ENCODE results near the gene C8A.

The C8A gene

DNA sequence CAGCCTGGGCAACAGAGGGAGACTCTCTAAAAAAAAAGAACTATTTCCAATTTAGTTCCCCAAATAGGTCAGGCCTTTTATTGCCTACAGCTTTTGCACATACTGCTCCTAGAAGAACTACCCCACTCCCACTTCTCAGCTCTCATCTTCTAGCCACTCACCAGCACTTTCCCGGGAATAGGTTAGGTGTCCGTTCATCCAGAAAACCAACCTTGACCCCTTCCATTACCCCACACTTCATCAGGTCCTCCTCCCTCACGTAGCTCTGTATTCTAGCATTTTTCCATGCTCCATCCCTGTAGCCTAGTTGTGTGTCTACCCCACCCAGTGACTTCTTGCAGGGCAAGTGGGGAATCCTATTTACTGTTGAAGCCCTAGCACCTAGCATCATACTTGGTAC, 68.6 kb downstream of the C8A start:
- peaks cover 9% of the 10 kb centered on the region for H3K27me3 Mint-ChIP-seq
- H3K27ac Mint-ChIP-seq (ENCODE audit: low read depth), result no peak overlapping the region
- no peak overlapping the region for H3K4me3 Mint-ChIP-seq
- DNase-seq (ENCODE audit: low spot score in 2 of 2) (no peak), ATAC-seq (replicated peaks; ENCODE audit: extremely low read depth, poor library complexity, severe bottlenecking) (no peak)
- H3K36me3 Mint-ChIP-seq (ENCODE audit: insufficient read depth), result no peaks in the 10 kb centered on the region
- H3K9me3 Mint-ChIP-seq, result no peaks in the 10 kb centered on the region
- H3K4me1 Mint-ChIP-seq, result no peaks in the 10 kb centered on the region

DNA sequence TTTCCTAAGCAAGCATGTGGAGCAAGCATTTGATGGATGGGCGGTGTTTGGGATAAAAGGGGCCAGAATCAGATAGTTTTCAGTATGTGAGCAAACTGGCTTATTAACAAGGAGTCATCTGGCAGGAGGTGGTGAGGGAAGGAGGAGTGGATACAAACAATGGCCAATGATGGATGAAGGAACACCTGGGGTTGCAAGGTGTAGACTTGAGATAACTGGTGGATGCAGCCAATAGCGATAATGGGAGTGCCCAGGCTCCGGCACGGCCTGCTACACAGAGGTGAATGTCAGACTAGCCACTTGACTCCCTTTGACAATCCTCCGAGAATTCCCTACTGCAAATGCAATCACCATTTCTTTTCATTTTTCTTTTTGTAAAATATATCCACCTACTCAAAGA, 69.5 kb downstream of the C8A start:
- Mint-ChIP-seq H3K36me3 (ENCODE audit: insufficient read depth) (no peaks in the 10 kb centered on the region), H3K9me3 (no peaks in the 10 kb centered on the region), H3K4me1 (no peaks in the 10 kb centered on the region), H3K27me3 (peaks cover 9% of the 10 kb centered on the region), H3K4me3 (no peak overlapping the region), H3K27ac (ENCODE audit: low read depth) (no peak overlapping the region)
- ATAC-seq (replicated peaks; ENCODE audit: extremely low read depth, poor library complexity, severe bottlenecking), result no peak
- no peak for DNase-seq (ENCODE audit: low spot score in 2 of 2)

DNA sequence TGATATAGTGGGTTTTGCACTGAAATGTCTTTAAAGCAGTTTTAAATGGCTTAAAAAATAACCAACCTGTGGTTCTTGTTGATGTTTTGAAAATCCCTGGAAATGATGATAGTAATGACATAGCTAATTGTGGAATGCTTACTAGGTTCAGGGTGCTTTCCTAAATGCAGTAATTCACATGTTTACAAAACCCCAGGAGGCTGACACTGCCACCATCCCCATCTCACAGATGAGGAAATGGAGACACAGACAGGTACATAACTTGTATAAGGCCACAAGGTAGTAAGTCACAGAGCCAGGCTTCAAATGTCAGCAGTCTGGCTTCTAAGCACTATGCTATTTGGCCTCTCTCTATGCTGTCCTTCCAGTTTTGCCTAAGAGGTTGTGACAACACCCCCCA, 70.6 kb downstream of the C8A start:
- Mint-ChIP-seq H3K36me3 (ENCODE audit: insufficient read depth) (no peaks in the 10 kb centered on the region), H3K4me1 (no peaks in the 10 kb centered on the region), H3K9me3 (peaks cover 6% of the 10 kb centered on the region), H3K27ac (ENCODE audit: low read depth) (no peak overlapping the region), H3K27me3 (peaks cover 17% of the 10 kb centered on the region), H3K4me3 (no peak overlapping the region)
- no peak for ATAC-seq (replicated peaks; ENCODE audit: extremely low read depth, poor library complexity, severe bottlenecking)
- DNase-seq (ENCODE audit: low spot score in 2 of 2), result no peak

DNA sequence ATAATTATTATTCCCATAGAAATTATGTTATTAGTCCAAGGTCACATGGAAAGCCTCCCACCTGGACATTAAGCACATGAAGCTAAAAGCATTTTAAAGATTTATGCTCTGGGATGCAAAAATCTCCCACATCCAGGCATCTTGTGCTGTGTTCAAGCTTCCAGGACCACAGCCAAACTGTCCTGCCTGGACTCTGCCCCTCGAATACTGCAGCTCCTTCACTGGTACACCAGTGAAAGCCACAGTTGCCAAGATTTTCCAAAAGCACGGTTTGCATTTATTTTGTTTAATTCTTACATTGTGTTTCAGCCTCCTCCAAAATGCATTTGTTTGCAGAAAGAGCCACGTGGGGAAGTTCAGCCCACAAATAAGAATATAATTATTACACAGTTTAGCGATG, 72.6 kb downstream of the C8A start:
- DNase-seq (ENCODE audit: low spot score in 2 of 2), result no peak
- no peaks in the 10 kb centered on the region for H3K4me1 Mint-ChIP-seq
- no peak overlapping the region for H3K27ac Mint-ChIP-seq (ENCODE audit: low read depth)
- peaks cover 33% of the 10 kb centered on the region for H3K27me3 Mint-ChIP-seq
- H3K36me3 Mint-ChIP-seq (ENCODE audit: insufficient read depth), result no peaks in the 10 kb centered on the region
- peaks cover 6% of the 10 kb centered on the region for H3K9me3 Mint-ChIP-seq
- no peak for ATAC-seq (replicated peaks; ENCODE audit: extremely low read depth, poor library complexity, severe bottlenecking)
- H3K4me3 Mint-ChIP-seq, result no peak overlapping the region

DNA sequence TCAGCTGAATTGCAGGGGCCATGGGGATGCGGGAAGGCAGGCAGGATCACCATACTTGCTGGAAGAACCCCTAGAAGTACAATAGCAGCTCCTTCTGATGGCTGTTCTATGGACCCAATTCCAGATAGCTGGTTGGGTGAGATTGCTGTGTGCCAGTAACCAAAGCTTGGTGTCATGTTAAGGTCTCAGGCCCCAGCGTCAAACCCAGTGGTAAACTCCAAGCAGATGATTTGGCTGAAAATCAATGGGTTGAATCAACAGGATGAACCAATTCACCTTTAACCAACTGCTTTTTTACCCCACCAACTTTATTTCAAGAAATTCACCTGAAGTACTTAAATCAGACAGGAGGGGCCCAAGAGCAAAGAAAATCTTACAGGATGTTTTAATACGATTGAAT, 73.4 kb downstream of the C8A start:
- peaks cover 6% of the 10 kb centered on the region for H3K9me3 Mint-ChIP-seq
- H3K27ac Mint-ChIP-seq (ENCODE audit: low read depth), result no peak overlapping the region
- peaks cover 33% of the 10 kb centered on the region for H3K27me3 Mint-ChIP-seq
- H3K4me3 Mint-ChIP-seq, result no peak overlapping the region
- DNase-seq (ENCODE audit: low spot score in 2 of 2), result no peak
- no peaks in the 10 kb centered on the region for H3K4me1 Mint-ChIP-seq
- H3K36me3 Mint-ChIP-seq (ENCODE audit: insufficient read depth), result no peaks in the 10 kb centered on the region
- no peak for ATAC-seq (replicated peaks; ENCODE audit: extremely low read depth, poor library complexity, severe bottlenecking)

DNA sequence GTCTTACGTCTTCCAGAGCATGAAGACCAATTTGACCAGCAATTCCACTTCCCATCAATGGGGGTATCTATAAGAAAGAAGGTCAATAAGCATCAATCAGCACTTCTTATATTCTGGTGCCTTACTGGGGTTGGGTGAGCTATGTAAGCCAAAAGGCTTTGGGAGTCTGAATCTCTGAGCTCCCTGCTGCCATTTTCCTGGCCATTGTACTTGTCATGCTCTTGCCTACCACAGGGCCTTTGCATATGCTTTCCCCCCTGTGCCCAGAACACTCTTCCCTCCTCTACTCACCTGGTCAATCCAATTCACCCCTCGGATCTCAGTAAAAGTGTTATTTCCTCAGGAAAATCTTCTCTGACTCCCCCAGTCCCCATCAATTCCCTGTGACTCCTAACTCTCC, 74.9 kb downstream of the C8A start:
- peaks cover 6% of the 10 kb centered on the region for H3K9me3 Mint-ChIP-seq
- peaks cover 23% of the 10 kb centered on the region for H3K27me3 Mint-ChIP-seq
- DNase-seq (ENCODE audit: low spot score in 2 of 2) (no peak), ATAC-seq (replicated peaks; ENCODE audit: extremely low read depth, poor library complexity, severe bottlenecking) (no peak)
- no peak overlapping the region for H3K27ac Mint-ChIP-seq (ENCODE audit: low read depth)
- no peak overlapping the region for H3K4me3 Mint-ChIP-seq
- H3K36me3 Mint-ChIP-seq (ENCODE audit: insufficient read depth), result no peaks in the 10 kb centered on the region
- no peaks in the 10 kb centered on the region for H3K4me1 Mint-ChIP-seq

DNA sequence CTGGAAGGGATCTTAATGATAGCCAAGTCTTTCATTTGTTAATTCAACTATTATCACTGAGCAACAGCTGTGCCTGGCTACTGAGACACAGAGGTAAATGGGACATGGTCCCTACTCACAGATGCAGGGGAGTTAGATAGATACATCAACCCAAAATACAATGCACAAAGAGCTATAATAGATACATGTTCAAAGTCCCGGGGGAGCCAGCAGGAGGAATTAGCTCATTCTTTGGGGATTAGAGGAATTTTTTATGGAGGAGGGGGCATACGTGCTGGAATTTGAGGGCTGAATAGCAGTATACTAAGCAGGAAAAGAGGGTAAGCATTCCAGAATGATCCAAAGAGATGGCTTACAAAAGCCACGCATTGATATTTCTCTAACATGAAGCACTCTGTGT, 76.6 kb downstream of the C8A start:
- peaks cover 6% of the 10 kb centered on the region for H3K9me3 Mint-ChIP-seq
- no peaks in the 10 kb centered on the region for H3K36me3 Mint-ChIP-seq (ENCODE audit: insufficient read depth)
- H3K4me3 Mint-ChIP-seq, result no peak overlapping the region
- no peak overlapping the region for H3K27ac Mint-ChIP-seq (ENCODE audit: low read depth)
- no peaks in the 10 kb centered on the region for H3K4me1 Mint-ChIP-seq
- DNase-seq (ENCODE audit: low spot score in 2 of 2), result no peak
- no peak for ATAC-seq (replicated peaks; ENCODE audit: extremely low read depth, poor library complexity, severe bottlenecking)
- peaks cover 23% of the 10 kb centered on the region for H3K27me3 Mint-ChIP-seq

DNA sequence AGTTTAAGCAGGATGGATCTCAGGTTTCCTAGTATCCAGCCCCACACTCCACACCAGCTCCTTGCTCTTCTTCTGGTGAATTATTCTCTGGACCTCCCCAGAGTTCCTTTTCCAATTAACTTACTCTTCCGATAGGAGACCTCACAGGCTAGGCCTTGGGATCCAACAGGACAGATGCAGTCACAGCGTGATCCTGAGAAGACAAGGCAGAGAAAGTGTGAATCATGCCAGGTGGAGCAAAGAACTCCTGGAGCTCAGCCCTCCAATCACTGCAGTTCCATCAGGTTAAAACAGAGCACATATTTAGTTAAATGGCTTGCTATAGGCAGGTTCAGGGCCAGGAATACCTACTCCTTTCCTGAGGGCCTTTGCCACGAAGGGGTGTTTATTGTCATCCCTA, 77.1 kb downstream of the C8A start:
- ATAC-seq (replicated peaks; ENCODE audit: extremely low read depth, poor library complexity, severe bottlenecking) (no peak), DNase-seq (ENCODE audit: low spot score in 2 of 2) (no peak)
- no peak overlapping the region for H3K4me3 Mint-ChIP-seq
- no peaks in the 10 kb centered on the region for H3K4me1 Mint-ChIP-seq
- no peaks in the 10 kb centered on the region for H3K36me3 Mint-ChIP-seq (ENCODE audit: insufficient read depth)
- peaks cover 6% of the 10 kb centered on the region for H3K9me3 Mint-ChIP-seq
- H3K27ac Mint-ChIP-seq (ENCODE audit: low read depth), result no peak overlapping the region
- H3K27me3 Mint-ChIP-seq, result peaks cover 23% of the 10 kb centered on the region

DNA sequence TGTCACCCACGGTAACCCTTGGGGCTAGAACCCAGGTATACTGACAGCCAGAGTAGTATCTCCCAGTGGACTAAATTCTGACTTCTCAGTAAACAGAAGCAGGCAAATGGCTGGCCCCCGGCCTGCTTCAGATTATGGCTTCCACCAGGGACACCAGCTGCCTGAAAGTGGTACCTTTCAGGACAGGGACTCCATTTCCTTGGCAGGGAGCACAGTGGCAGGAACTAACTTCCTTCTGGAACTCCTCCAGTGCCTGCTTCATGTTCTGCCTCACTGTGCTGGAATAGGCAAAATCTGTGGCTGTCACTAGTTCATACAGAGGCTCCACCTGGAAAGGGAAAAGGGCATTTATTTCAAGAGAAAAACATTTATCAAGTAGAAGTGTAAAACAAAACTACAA, 78.6 kb downstream of the C8A start:
- H3K4me3 Mint-ChIP-seq, result no peak overlapping the region
- peaks cover 23% of the 10 kb centered on the region for H3K27me3 Mint-ChIP-seq
- H3K27ac Mint-ChIP-seq (ENCODE audit: low read depth), result no peak overlapping the region

DNA sequence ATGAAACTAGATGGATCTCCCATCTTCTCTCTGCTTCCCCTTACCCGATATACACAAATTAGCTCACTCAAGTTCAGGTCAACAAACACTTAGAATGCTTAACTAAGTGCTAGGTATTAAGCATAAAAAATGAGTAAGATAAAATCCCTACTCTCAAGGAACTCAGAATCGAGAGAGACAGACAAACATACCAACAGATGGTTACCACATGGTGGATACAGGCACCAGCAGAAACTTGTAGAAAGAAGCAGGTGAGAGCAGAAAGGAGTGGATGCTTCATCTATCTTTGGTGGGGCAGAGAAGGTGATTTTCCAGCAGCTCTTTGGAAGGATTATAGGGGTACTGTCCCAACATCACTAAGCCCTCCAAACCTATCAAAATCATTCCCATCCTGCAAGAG, 79.0 kb downstream of the C8A start:
- DNase-seq (ENCODE audit: low spot score in 2 of 2), result no peak
- no peak for ATAC-seq (replicated peaks; ENCODE audit: extremely low read depth, poor library complexity, severe bottlenecking)
- peaks cover 6% of the 10 kb centered on the region for H3K9me3 Mint-ChIP-seq
- H3K27ac Mint-ChIP-seq (ENCODE audit: low read depth), result no peak overlapping the region
- peaks cover 23% of the 10 kb centered on the region for H3K27me3 Mint-ChIP-seq
- H3K36me3 Mint-ChIP-seq (ENCODE audit: insufficient read depth), result no peaks in the 10 kb centered on the region
- H3K4me1 Mint-ChIP-seq, result no peaks in the 10 kb centered on the region
- H3K4me3 Mint-ChIP-seq, result no peak overlapping the region

More for the DNA sequence above, 78.6 kb downstream of the C8A start:
- H3K4me1 Mint-ChIP-seq, result no peaks in the 10 kb centered on the region
- DNase-seq (ENCODE audit: low spot score in 2 of 2), result no peak
- H3K9me3 Mint-ChIP-seq, result peaks cover 6% of the 10 kb centered on the region
- H3K36me3 Mint-ChIP-seq (ENCODE audit: insufficient read depth), result no peaks in the 10 kb centered on the region
- ATAC-seq (replicated peaks; ENCODE audit: extremely low read depth, poor library complexity, severe bottlenecking), result no peak

DNA sequence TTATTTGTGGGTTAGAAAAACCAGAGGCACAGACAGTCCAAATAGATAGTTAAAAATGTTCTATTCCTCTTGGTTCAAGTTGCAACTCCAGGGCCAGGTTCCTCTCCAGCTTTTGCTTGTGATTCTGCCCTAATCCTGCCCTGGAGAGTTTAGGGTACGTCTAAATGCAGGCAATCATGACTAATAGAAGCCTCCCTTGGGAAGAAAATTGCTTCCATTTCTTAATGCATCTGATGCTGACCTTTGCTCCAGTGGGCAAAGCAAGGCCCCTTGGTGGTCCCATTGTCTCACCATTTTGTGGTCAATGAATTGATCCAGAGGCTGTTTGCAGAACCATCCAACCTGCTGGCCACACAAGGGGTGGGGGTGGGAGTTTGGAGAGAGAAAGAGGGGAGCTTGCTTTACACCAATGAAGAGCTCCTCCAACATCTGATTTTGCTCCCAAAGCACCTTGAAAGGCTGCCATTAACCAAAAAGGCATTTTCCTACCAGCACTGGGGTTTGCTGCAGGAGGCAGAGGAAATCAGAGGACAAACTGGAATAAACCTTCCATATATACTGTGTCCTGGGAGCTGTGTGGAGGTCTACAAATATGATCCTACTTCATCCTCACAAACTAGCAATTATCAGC, 79.9 kb downstream of the C8A start:
- no peak overlapping the region for H3K4me3 Mint-ChIP-seq
- H3K9me3 Mint-ChIP-seq, result peaks cover 4% of the 10 kb centered on the region
- no peaks in the 10 kb centered on the region for H3K36me3 Mint-ChIP-seq (ENCODE audit: insufficient read depth)
- ATAC-seq (replicated peaks; ENCODE audit: extremely low read depth, poor library complexity, severe bottlenecking) (no peak), DNase-seq (ENCODE audit: low spot score in 2 of 2) (no peak)
- no peaks in the 10 kb centered on the region for H3K4me1 Mint-ChIP-seq
- peaks cover 22% of the 10 kb centered on the region for H3K27me3 Mint-ChIP-seq
- H3K27ac Mint-ChIP-seq (ENCODE audit: low read depth), result no peak overlapping the region

DNA sequence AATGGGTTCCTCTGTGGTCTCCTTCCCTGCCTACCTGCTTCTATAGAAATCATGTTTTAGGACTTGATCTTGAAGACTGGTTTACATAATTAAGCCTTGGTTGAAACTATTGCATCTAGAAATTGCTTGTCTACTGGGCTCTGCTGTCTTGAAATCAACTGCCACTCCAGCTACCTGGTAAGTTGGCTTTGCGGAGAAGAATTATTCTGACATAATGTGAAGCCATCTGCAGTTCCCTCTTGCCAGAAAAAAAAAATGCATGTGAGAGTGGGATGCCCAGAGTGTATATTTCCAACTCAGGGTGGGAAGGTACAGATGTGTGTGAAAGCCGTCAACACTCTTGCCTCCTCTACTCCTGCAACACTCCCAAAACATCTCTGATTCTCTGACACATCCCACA, 84.0 kb downstream of the C8A start:
- no peak for DNase-seq (ENCODE audit: low spot score in 2 of 2)
- ATAC-seq (replicated peaks; ENCODE audit: extremely low read depth, poor library complexity, severe bottlenecking), result no peak
- H3K4me1 Mint-ChIP-seq, result no peaks in the 10 kb centered on the region
- H3K36me3 Mint-ChIP-seq (ENCODE audit: insufficient read depth), result no peaks in the 10 kb centered on the region
- H3K4me3 Mint-ChIP-seq, result no peak overlapping the region
- H3K27me3 Mint-ChIP-seq, result no peaks in the 10 kb centered on the region
- H3K9me3 Mint-ChIP-seq, result no peaks in the 10 kb centered on the region
- no peak overlapping the region for H3K27ac Mint-ChIP-seq (ENCODE audit: low read depth)

DNA sequence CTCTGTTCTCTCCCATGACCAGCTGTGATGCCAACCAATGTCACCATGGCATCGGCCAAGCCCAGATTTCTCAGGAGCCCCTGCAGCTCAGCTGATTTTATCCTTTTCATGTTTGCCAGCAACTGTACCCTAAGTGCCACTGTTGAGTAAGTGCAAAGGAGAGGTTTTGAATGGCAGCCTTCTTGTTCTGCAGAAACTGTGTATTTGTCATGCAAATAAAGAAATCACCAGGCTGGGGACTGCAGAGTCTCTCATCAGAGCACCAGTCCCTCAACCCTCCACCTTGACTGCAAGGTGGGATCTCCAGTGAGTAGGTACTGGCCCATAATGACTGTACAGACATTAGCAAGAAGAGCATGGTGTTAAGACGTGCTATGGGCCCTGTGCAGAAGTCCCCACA, 84.6 kb downstream of the C8A start:
- no peaks in the 10 kb centered on the region for H3K4me1 Mint-ChIP-seq
- no peaks in the 10 kb centered on the region for H3K36me3 Mint-ChIP-seq (ENCODE audit: insufficient read depth)
- H3K27ac Mint-ChIP-seq (ENCODE audit: low read depth), result no peak overlapping the region
- DNase-seq (ENCODE audit: low spot score in 2 of 2), result no peak
- no peak overlapping the region for H3K4me3 Mint-ChIP-seq
- ATAC-seq (replicated peaks; ENCODE audit: extremely low read depth, poor library complexity, severe bottlenecking), result no peak
- H3K9me3 Mint-ChIP-seq, result no peaks in the 10 kb centered on the region
- H3K27me3 Mint-ChIP-seq, result no peaks in the 10 kb centered on the region

DNA sequence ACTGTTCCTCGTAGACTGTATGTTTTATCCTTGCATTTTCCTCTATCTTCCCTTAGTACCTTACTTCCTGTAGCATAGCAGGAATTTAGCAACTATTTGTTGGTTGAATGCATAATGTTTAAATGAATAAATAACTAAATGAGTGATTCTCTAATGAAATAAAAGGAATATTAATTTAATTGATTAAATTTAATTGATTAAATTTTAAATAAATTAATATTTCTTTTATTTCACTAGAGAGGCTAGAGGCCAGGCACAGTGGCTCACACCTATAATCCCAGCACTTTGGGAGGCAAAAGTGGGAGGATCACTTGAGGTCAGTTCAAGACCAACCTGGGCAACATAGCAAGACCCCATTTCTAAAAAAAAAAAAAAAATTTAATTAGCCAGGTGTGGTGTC, 85.4 kb downstream of the C8A start:
- H3K4me3 Mint-ChIP-seq, result no peak overlapping the region
- DNase-seq (ENCODE audit: low spot score in 2 of 2) (no peak), ATAC-seq (replicated peaks; ENCODE audit: extremely low read depth, poor library complexity, severe bottlenecking) (no peak)
- H3K4me1 Mint-ChIP-seq, result no peaks in the 10 kb centered on the region
- H3K36me3 Mint-ChIP-seq (ENCODE audit: insufficient read depth), result no peaks in the 10 kb centered on the region
- H3K27me3 Mint-ChIP-seq, result no peaks in the 10 kb centered on the region
- H3K27ac Mint-ChIP-seq (ENCODE audit: low read depth), result no peak overlapping the region
- H3K9me3 Mint-ChIP-seq, result no peaks in the 10 kb centered on the region

Data from central memory CD8-positive, alpha-beta T cell (primary cell).